Testis (tissue), 2 donors: ENCODE measurements around the gene CLEC11A.

Experiments used
- POLR2A ChIP-seq: fragments of 450-650 bp; IDR thresholded peaks from one replicate; pipeline ENCODE4 v1.6.1; 2017; ENCODE audit warnings: antibody characterized with exemption, mild to moderate bottlenecking, moderate library complexity
- TF ChIP-seq, protein P1 (sequence below), 3 experiments: fragments of 450-650 bp in 2 of 3; fragments of 200-600 bp in 1 of 3; sonication (generic) in 1 of 3; IDR thresholded peaks; one replicate each; pipeline ENCODE4 v1.5.1; 2016 to 2019; ENCODE audit warnings: antibody characterized with exemption in 3 of 3, mild to moderate bottlenecking in 2 of 3, moderate library complexity in 1 of 3

DNA sequence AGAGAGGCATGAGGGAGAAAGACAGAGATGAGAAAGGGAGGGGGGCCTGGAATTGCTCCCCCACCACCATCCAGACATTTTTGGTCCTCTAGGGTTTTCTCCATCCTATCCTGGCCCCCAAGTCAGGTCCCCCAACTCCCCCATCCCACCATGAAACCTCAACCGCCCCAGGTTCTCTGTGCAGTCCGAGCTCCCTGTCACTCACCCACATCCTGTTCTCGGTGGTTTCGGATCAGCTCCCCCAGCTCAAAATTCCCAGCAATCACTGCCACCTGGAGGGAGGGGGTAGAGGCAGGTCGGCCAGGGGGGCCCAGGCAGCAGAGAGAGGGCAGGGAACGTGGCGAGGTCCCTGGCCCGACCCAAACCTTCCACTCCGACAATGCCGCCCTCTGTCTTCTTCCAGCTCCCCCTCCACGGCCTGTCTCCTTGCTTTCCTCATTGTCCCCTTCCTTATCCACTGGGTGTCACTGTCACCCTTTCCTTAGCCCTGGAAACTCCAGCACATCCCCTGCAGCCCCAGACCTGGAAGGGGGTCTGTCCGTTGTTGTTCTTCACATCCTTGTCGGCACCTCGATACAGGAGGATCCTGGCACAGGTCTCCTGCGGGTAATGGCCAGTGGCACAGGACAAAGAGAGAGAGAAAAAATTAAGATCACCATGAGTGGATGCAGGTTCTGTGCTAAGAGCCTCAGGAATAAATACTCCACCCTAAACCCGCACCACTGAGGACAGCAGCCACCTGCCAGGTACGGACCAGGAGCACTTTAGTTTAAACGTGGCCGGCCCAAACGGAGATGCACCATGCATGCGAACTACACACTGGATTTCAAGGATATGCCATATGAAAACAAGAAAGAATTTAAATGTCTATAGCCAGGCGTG lies 19.0 kb upstream of the CLEC11A start:
- TF ChIP-seq, protein P1, sequence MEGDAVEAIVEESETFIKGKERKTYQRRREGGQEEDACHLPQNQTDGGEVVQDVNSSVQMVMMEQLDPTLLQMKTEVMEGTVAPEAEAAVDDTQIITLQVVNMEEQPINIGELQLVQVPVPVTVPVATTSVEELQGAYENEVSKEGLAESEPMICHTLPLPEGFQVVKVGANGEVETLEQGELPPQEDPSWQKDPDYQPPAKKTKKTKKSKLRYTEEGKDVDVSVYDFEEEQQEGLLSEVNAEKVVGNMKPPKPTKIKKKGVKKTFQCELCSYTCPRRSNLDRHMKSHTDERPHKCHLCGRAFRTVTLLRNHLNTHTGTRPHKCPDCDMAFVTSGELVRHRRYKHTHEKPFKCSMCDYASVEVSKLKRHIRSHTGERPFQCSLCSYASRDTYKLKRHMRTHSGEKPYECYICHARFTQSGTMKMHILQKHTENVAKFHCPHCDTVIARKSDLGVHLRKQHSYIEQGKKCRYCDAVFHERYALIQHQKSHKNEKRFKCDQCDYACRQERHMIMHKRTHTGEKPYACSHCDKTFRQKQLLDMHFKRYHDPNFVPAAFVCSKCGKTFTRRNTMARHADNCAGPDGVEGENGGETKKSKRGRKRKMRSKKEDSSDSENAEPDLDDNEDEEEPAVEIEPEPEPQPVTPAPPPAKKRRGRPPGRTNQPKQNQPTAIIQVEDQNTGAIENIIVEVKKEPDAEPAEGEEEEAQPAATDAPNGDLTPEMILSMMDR (IDR thresholded peaks at IDR 0.05): no peak
- no peak for TF ChIP-seq POLR2A
